Measurements from ENCODE around the gene GATAD2A. TPM values are rescaled to one million over a fixed set of nuclear protein-coding genes. Genes with fewer than 3 reads are reported as not detected.

Gene GATAD2A, protein sequence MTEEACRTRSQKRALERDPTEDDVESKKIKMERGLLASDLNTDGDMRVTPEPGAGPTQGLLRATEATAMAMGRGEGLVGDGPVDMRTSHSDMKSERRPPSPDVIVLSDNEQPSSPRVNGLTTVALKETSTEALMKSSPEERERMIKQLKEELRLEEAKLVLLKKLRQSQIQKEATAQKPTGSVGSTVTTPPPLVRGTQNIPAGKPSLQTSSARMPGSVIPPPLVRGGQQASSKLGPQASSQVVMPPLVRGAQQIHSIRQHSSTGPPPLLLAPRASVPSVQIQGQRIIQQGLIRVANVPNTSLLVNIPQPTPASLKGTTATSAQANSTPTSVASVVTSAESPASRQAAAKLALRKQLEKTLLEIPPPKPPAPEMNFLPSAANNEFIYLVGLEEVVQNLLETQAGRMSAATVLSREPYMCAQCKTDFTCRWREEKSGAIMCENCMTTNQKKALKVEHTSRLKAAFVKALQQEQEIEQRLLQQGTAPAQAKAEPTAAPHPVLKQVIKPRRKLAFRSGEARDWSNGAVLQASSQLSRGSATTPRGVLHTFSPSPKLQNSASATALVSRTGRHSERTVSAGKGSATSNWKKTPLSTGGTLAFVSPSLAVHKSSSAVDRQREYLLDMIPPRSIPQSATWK
- total RNA-seq = 50.5 and 76.6 TPM in 2 replicates

GRCh38 chr19:19404879-19405860 is at the start of gene GATAD2A:
Gene GATAD2A, plus strand, starts transcription at chr19:19405675. Its CDS starts 59,671 bp downstream, at chr19:19465346.

GRCh38 chr19:19514881-19515641 is 109.6 kb downstream of the GATAD2A start, which contains the start of gene TSSK6:
Gene TSSK6, minus strand, starts transcription at chr19:19515548. Its CDS starts 121 bp downstream, at chr19:19515427.

GRCh38 chr19:19515642-19516519 is 110.4 kb downstream of the GATAD2A start, which contains the start of gene NDUFA13:
Gene NDUFA13, plus strand, starts transcription at chr19:19516225. Its CDS starts 14 bp downstream, at chr19:19516239.

GRCh38 chr19:19528721-19529490 is 123.4 kb downstream of the GATAD2A start, which contains the start of gene YJEFN3:
Gene YJEFN3, plus strand, starts transcription at chr19:19528911. Its CDS starts 22 bp downstream, at chr19:19528933.

DNA sequence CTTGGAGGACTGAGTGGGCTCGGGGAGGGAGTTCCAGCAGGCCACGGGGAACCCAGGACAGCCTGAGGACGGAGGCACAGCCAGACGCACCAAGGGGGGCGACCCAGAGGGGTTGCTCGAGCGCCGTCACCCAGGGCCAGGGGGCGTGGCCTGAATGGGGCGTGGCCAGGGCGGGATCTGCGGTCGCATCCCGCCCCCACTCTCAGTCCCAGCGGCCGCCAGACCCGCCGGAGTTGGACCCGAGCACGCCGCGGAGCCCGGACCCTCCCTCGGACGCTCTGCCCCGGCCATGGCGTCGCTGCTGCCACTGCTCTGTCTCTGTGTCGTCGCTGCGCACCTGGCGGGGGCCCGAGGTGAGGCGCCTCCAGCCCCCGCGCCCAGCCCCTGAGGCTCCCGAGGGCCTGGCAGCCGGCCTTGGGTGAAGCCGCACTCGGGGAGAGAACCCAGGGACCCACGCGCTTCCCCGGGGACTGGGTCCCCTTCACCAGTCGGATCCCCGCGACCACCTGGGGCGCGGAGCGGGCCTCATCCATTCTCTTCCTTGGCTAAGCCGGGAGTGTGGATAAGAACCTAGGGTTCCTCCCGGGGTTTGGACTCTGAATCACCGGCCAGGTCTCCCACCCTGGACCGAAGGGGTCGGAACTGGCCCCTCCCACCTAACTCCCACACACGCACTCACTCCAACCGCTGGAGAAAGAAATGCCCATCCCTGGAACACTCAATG is 132.7 kb downstream of the GATAD2A start, which contains the start of gene CILP2:
Gene CILP2, plus strand, starts transcription at position 205 of the 724 bp plus-strand sequence. Its CDS starts 85 bp downstream, at position 290.

Other genes with a start within 250 kb of the GATAD2A start
- not detected in 2 replicates for gene MEF2B, start 235.4 kb upstream of the GATAD2A start, total RNA-seq
- gene BORCS8, start 213.5 kb upstream of the GATAD2A start, total RNA-seq = 13.0 and 22.6 TPM in 2 replicates
- 43.5 and 50.0 TPM in 2 replicates for gene RFXANK, start 213.4 kb upstream of the GATAD2A start, total RNA-seq
- 8.6 and 20.6 TPM in 2 replicates for gene NR2C2AP, start 202.3 kb upstream of the GATAD2A start, total RNA-seq
- gene NCAN, start 193.7 kb upstream of the GATAD2A start, total RNA-seq = under 0.01 TPM in 1 of 2 replicates, not detected in the other
- 0.12 and 0.33 TPM in 2 replicates for gene TM6SF2, start 132.4 kb upstream of the GATAD2A start, total RNA-seq
- 22.2 and 25.5 TPM in 2 replicates for gene SUGP1, start 85.2 kb upstream of the GATAD2A start, total RNA-seq
- gene MAU2, start 84.8 kb upstream of the GATAD2A start, total RNA-seq = 28.4 and 31.1 TPM in 2 replicates
- gene TSSK6, start 109.9 kb downstream of the GATAD2A start, total RNA-seq = 2.0 and 3.5 TPM in 2 replicates
- 110 and 181 TPM in 2 replicates for gene NDUFA13, start 110.5 kb downstream of the GATAD2A start, total RNA-seq
- 1.00 and 1.2 TPM in 2 replicates for gene YJEFN3, start 123.2 kb downstream of the GATAD2A start, total RNA-seq
- gene CILP2, start 132.6 kb downstream of the GATAD2A start, total RNA-seq = 0.11 and 0.62 TPM in 2 replicates
- 1.9 and 2.8 TPM in 2 replicates for gene PBX4, start 213.0 kb downstream of the GATAD2A start, total RNA-seq
- gene LPAR2, start 222.5 kb downstream of the GATAD2A start, total RNA-seq = 0.66 and 0.87 TPM in 2 replicates
- 3.1 and 5.7 TPM in 2 replicates for gene GMIP, start 238.0 kb downstream of the GATAD2A start, total RNA-seq